Urinary bladder (tissue), 4 donors: Measurements from ENCODE around the gene BCAN. TPM values are rescaled to one million over a fixed set of nuclear protein-coding genes. Genes with fewer than 3 reads are reported as not detected.
"Not testable (repeated sequence)": the region's sequence is repeated elsewhere in the genome, so short reads cannot be mapped to it uniquely, and the experiment has no call there.

Source experiments
- DNase-seq: peaks from one replicate; pipeline ENCODE4 v3.0.0-alpha.2; 2015; ENCODE audit errors: extremely low spot score
- H3K27ac ChIP-seq: one replicate; pipeline ENCODE4 v1.5.1; 2013; ENCODE audit warnings: low read depth, mild to moderate bottlenecking, moderate library complexity
- H3K36me3 ChIP-seq: one replicate; pipeline ENCODE4 v1.6.1; 2013; ENCODE audit warnings: mild to moderate bottlenecking, moderate library complexity; ENCODE audit not compliant: insufficient read depth
- H3K4me1 ChIP-seq: one replicate; pipeline ENCODE4 v1.6.1; 2013; ENCODE audit warnings: mild to moderate bottlenecking, moderate library complexity; ENCODE audit not compliant: insufficient read depth
- H3K4me3 ChIP-seq: one replicate; pipeline ENCODE4 v1.5.1; 2013; ENCODE audit warnings: low read depth, low read length
- WGBS: extraction: QIAGEN DNeasy Blood & Tissue Kit; methylation state at CpG from one replicate; pipeline ENCODE4 v1.1.7; 2013; 5-methylcytosine and 5-hydroxymethylcytosine counted together
- polyA plus RNA-seq: library from polyadenylated mRNA; stranded (reverse); fragments of 200-250 nt; gene quantifications from one replicate; pipeline ENCODE4 v1.2.3, GENCODE V29; 2013
- total RNA-seq: library from RNA; depleted of rRNA; stranded (reverse); fragments of >200 nt; gene quantifications from one replicate; pipeline ENCODE4 v1.2.3, GENCODE V29; 2014
- donor health status: healthy with polysubstance abuse.
- donor health status: healthy.

BCAN gene
- total and polyA plus RNA-seq, 2 donors, result 0.19 to 0.48 TPM

- Histone ChIP-seq H3K4me3 (peak overlapping the region; percentile 73), H3K4me1 (no peaks in the 10 kb centered on the region), H3K27ac (peak overlapping the region; percentile 53), H3K36me3 (no peaks in the 10 kb centered on the region)
- 71% methylated on average over 12 of the region's 12 CpGs for WGBS
- no peak for DNase-seq
Observed at GRCh38 chr1:156601892-156602291, 40.0 kb upstream of the BCAN start.

GRCh38 chr1:156602557-156602993, 39.3 kb upstream of the BCAN start:
- no peak for DNase-seq
- no peak overlapping the region for H3K4me3 ChIP-seq
- no peaks in the 10 kb centered on the region for H3K4me1 ChIP-seq
- H3K27ac ChIP-seq, result no peak overlapping the region
- H3K36me3 ChIP-seq, result no peaks in the 10 kb centered on the region
- 38% methylated on average over 10 of the region's 10 CpGs for WGBS

- H3K27ac ChIP-seq, DNase-seq, H3K4me3 ChIP-seq, H3K4me1 ChIP-seq, H3K36me3 ChIP-seq: not testable (repeated sequence)
- WGBS, result 86% methylated on average over 4 of the region's 4 CpGs
Observed at GRCh38 chr1:156607344-156607743, 34.6 kb upstream of the BCAN start.

GRCh38 chr1:156608036-156608674, 33.8 kb upstream of the BCAN start:
- no peak overlapping the region for H3K27ac ChIP-seq
- H3K4me1 ChIP-seq, result no peaks in the 10 kb centered on the region
- no peak for DNase-seq
- WGBS, result 31% methylated on average over 7 of the region's 7 CpGs
- H3K4me3 ChIP-seq, result no peak overlapping the region
- H3K36me3 ChIP-seq, result no peaks in the 10 kb centered on the region

GRCh38 chr1:156608981-156609380, 32.9 kb upstream of the BCAN start:
- no peak overlapping the region for H3K4me3 ChIP-seq
- no peaks in the 10 kb centered on the region for H3K36me3 ChIP-seq
- no peaks in the 10 kb centered on the region for H3K4me1 ChIP-seq
- H3K27ac ChIP-seq, result no peak overlapping the region
- 46% methylated on average over 6 of the region's 6 CpGs for WGBS
- DNase-seq, result no peak

- H3K36me3 ChIP-seq, DNase-seq, H3K4me1 ChIP-seq, H3K27ac ChIP-seq, H3K4me3 ChIP-seq: not testable (repeated sequence)
- 91% methylated on average over 9 of the region's 9 CpGs for WGBS
Observed at GRCh38 chr1:156610072-156610471, 31.8 kb upstream of the BCAN start.

- 57% methylated on average over 3 of the region's 3 CpGs for WGBS
- no peak for DNase-seq
Observed at GRCh38 chr1:156612666-156613065, 29.3 kb upstream of the BCAN start.

GRCh38 chr1:156615946-156616345, 26.0 kb upstream of the BCAN start:
- no peak overlapping the region for H3K4me3 ChIP-seq
- H3K36me3 ChIP-seq, result no peaks in the 10 kb centered on the region
- H3K4me1 ChIP-seq, result no peaks in the 10 kb centered on the region
- DNase-seq, result no peak
- no peak overlapping the region for H3K27ac ChIP-seq
- 14% methylated on average over 4 of the region's 4 CpGs for WGBS

More at GRCh38 chr1:156612666-156613065, 29.3 kb upstream of the BCAN start:
- Histone ChIP-seq H3K4me1 (no peaks in the 10 kb centered on the region), H3K4me3 (no peak overlapping the region), H3K36me3 (no peaks in the 10 kb centered on the region), H3K27ac (no peak overlapping the region)

- H3K27ac ChIP-seq, result no peak overlapping the region
- H3K4me3 ChIP-seq, result no peak overlapping the region
- under 1% methylated on average over 5 of the region's 5 CpGs for WGBS
- no peaks in the 10 kb centered on the region for H3K4me1 ChIP-seq
- DNase-seq, result peak; percentile 76
- H3K36me3 ChIP-seq, result no peaks in the 10 kb centered on the region
Observed at GRCh38 chr1:156616463-156616862, 25.5 kb upstream of the BCAN start.

GRCh38 chr1:156618853-156619581, 22.9 kb upstream of the BCAN start, which contains the start of gene HAPLN2:
HAPLN2 (plus strand) TSS chr1:156619415; CDS start chr1:156623491, 4,076 bp downstream.
- Histone ChIP-seq H3K4me3 (no peak within 1 kb of the TSS), H3K36me3 (no peaks in the 10 kb centered on the region), H3K4me1 (no peaks in the 10 kb centered on the region), H3K27ac (no peak within 1 kb of the TSS)
- WGBS, result 19% methylated on average over 7 of the region's 7 CpGs
- DNase-seq, result no peak

- no peaks in the 10 kb centered on the region for H3K36me3 ChIP-seq
- H3K27ac ChIP-seq, result no peak overlapping the region
- 31% methylated on average over 6 of the region's 6 CpGs for WGBS
- H3K4me3 ChIP-seq, result no peak overlapping the region
- H3K4me1 ChIP-seq, result no peaks in the 10 kb centered on the region
- DNase-seq, result no peak
Observed at GRCh38 chr1:156619582-156619955, 22.3 kb upstream of the BCAN start.

GRCh38 chr1:156622581-156623297, 19.2 kb upstream of the BCAN start:
- Histone ChIP-seq H3K4me1 (no peaks in the 10 kb centered on the region), H3K36me3 (no peaks in the 10 kb centered on the region), H3K4me3 (no peak overlapping the region), H3K27ac (no peak overlapping the region)
- 75% methylated on average over 6 of the region's 6 CpGs for WGBS
- DNase-seq, result no peak

- 2% methylated on average over 87 of the region's 87 CpGs for WGBS
- peak overlapping the region; percentile 42 for H3K4me3 ChIP-seq
Observed at GRCh38 chr1:156623946-156624813, 17.7 kb upstream of the BCAN start.

More at GRCh38 chr1:156623946-156624813, 17.7 kb upstream of the BCAN start:
- Histone ChIP-seq H3K36me3 (no peaks in the 10 kb centered on the region), H3K4me1 (no peaks in the 10 kb centered on the region), H3K27ac (no peak overlapping the region)
- DNase-seq, result no peak
